ENCODE results near the gene PCMTD2. TPM values are rescaled to one million over a fixed set of nuclear protein-coding genes. Genes with fewer than 3 reads are reported as not detected.
"Not testable (repeated sequence)": the region's sequence is repeated elsewhere in the genome, so short reads cannot be mapped to it uniquely, and the experiment has no call there.

Gene PCMTD2
- total RNA-seq, 1 donor from 2014 or later = 118 TPM

DNA sequence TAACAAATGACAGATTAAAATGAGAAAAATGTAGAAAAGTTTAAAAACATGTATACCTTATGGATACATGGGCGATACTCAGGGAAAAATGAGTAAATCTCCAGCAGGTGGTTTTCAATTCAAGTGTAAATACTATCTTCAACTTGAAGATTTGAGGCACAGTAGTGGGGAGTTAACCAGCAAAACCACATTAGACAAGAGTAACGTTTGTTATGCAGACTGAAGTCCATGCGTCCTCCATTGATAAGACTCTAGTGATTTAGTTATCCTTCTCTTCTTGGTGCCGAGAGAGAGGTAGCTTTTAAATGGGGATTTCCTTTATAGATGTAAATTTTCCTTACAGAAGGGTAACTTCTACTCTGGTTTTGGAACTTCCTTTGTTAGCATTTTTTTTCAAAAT is 28.1 kb downstream of the PCMTD2 start:
- FAIRE-seq = no peak
- DNase-seq (ENCODE audit: low spot score in 2 of 2) = no peak

DNA sequence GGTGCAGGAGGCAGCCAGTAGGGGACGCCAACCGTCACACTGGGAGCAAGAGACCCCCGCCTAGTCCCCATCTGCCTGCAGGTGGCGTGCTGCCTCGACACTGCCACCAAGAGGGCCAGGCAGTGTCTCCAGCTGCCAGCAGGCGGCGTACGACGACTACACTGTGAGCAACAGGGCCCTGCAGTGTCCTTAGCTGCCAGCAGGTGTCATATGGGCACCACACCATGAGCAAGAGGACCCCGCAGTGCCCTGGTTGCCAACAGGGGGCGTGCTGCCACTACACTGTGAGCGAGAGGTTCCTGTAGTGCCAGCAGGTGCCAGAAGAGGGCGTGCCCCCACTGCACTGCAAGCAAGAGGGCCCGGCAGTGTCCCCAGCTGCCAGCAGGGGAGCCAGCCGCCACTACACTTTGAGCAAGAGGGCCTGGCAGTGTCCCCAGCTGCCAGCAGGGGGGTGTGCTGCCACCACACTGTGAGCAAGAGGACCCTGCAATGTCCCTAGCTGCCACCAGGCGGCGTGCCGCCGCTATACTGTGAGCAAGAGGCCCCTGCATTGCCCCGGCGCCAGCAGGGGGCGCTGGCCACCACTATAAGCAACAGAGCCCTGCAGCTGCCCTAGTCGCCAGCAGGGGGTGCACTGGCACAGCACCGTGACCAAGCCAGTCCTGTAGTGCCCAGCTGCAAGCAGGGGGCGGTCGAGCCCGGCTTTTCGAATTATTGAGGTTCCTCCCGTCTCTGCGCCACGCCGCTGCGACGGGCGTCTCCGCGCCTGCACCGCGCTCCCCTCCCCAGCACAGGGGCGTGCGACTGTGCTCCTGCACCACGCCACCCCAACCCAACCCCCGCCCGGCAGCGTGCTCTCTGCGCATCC is 30.3 kb downstream of the PCMTD2 start:
- FAIRE-seq; DNase-seq (ENCODE audit: low spot score in 2 of 2): not testable (repeated sequence)

DNA sequence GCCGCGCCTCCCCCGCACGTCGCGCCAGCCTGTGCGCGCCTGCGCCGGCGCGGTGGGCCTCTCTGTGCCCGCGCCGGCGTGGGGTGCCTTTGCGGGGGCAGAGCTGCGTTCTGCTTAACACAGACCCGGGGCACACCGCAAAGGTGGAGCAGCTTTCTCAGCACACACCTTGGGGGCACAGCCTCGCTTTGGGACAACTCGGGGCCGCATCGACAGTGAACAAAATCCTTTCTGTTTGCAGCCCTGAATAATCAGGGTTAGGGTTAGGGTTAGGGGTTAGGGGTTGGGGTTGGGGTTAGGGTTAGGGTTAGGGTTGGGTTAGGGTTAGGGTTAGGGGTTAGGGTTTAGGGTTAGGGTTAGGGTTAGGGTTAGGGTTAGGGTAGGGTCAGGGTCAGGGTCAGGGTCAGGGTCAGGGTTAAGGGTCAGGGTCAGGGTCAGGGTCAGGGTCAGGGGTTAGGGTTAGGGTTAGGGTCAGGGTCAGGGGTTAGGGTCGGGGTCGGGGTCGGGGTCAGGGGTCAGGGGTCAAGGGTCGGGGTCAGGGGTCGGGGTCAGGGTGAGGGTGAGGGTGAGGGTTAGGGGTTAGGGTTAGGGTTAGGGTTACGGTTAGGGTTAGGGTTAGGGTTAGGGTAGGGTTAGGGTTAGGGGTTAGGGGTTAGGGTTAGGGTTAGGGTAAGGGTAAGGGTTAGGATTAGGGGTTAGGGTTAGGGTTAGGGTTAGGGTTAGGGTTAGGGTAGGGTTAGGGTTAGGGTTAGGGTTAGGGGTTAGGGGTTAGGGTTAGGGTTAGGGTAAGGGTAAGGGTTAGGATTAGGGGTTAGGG is 31.1 kb downstream of the PCMTD2 start:
- DNase-seq (ENCODE audit: low spot score in 2 of 2); FAIRE-seq: not testable (repeated sequence)

- DNase-seq (ENCODE audit: low spot score in 2 of 2); FAIRE-seq: not testable (repeated sequence)
These were observed 31.7 kb downstream of the PCMTD2 start for GRCh38 chr20:64287264-64287590.

GRCh38 chr20:64292167-64292566 is 36.6 kb downstream of the PCMTD2 start:
- DNase-seq (ENCODE audit: low spot score in 2 of 2); FAIRE-seq: not testable (repeated sequence)

- FAIRE-seq; DNase-seq (ENCODE audit: low spot score in 2 of 2): not testable (repeated sequence)
These were observed 47.5 kb downstream of the PCMTD2 start for GRCh38 chr20:64303086-64303485.

GRCh38 chr20:64313761-64314160 is 58.2 kb downstream of the PCMTD2 start:
- not testable (repeated sequence) for FAIRE-seq; DNase-seq (ENCODE audit: low spot score in 2 of 2)

DNA sequence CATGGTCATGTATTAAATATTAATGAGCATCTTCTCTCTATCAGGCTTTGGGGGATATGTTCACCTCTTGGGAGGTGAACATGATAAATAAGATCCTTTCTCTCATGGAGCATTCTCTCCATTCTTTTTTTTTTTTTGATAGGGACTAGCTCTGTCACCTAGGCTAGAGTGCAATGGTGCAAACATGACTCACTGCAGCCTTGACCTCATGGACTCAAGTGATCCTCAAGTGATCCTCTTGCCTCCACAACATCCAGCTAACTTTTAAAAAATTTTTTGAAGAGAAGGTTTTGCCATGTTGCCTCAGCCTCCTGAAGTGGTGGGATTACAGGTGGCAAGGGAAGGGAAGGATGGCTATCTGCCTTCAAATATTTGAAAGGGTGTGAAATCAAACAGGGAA is 59.8 kb downstream of the PCMTD2 start:
- FAIRE-seq; DNase-seq (ENCODE audit: low spot score in 2 of 2): not testable (repeated sequence)

- FAIRE-seq = not testable (repeated sequence)
These were observed 60.3 kb downstream of the PCMTD2 start for GRCh38 chr20:64315884-64316283.

DNA sequence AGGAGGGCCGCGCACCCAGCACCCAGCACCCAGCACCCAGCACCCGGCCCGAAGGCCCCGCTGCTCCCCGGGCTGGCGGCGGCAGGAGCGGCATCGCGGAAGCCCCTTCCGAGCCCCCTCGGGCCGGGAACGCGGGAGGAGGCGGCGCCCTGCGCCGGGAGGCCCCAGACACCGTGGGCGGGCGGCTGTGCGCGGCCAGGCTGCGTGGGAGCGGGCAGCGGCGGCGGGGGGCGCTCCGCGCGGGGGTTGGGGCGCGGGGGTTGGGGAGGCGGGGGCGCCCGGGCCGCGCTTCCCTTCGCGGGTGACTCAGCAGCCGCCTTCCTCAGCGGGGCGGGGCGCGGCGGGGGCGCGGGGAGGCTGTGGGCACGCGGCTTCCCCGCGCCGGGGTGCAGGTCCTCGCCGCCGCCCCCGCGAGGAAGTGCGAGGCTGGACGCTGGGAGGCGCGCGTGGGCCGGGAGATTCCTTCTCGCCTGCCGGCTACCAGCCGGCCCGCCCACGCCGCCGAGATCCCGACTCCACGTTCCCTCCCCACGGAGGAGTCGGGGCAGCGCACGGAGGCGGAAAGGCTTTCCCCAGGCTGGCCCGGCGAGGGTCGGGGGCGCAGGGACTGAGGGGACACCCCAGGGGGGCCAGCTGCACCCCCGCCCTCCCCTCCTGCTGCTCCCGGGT is 61.0 kb downstream of the PCMTD2 start:
- not testable (repeated sequence) for FAIRE-seq
- peak; percentile 33 to 55 for DNase-seq (ENCODE audit: low spot score in 2 of 2)

More at GRCh38 chr20:64315884-64316283, 60.3 kb downstream of the PCMTD2 start:
- DNase-seq (ENCODE audit: low spot score in 2 of 2) = not testable (repeated sequence)

DNA sequence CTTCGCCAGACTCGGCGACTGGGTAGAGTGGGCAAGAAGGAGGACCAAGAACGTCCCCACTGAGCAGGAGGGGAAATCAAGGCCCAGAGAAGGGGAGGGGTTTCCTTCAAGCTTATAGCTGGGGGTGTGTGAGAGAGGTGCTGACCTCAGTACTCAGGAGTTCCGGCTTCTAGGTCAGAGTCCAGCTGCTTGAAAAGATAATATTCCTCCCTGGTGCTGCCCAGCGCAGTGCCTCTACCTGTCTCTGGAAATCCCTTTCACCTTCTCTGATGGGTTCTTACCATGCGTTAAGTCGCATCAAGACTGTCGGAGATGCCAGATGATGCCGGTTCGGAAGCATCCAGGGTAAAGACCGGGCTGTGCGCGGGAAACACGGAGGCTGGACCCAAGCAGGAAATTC is 61.8 kb downstream of the PCMTD2 start:
- not testable (repeated sequence) for DNase-seq (ENCODE audit: low spot score in 2 of 2); FAIRE-seq

GRCh38 chr20:64318056-64318455 is 62.5 kb downstream of the PCMTD2 start:
- FAIRE-seq; DNase-seq (ENCODE audit: low spot score in 2 of 2): not testable (repeated sequence)

- not testable (repeated sequence) for DNase-seq (ENCODE audit: low spot score in 2 of 2); FAIRE-seq
These were observed 66.7 kb downstream of the PCMTD2 start for GRCh38 chr20:64322031-64322789.

Small RNA genes within 50 kb of the gene (small RNA-seq; reads per million reads assigned to genes)
- not detected for gene AL137028.2

Other genes with a start within 250 kb of the PCMTD2 start
- 1.2 TPM for gene C20orf204, start 219.6 kb upstream of the PCMTD2 start, total RNA-seq
- gene SOX18, start 206.1 kb upstream of the PCMTD2 start, total RNA-seq = 0.41 TPM
- 36.7 TPM for gene TCEA2, start 192.6 kb upstream of the PCMTD2 start, total RNA-seq
- 7.7 TPM for gene RGS19, start 176.2 kb upstream of the PCMTD2 start, total RNA-seq
- gene OPRL1, start 175.7 kb upstream of the PCMTD2 start, total RNA-seq = 13.5 TPM
- gene LKAAEAR1, start 171.3 kb upstream of the PCMTD2 start, total RNA-seq = 2.9 TPM
- gene NPBWR2, start 148.2 kb upstream of the PCMTD2 start, total RNA-seq = 0.41 TPM
- 6.9 TPM for gene MYT1, start 91.3 kb upstream of the PCMTD2 start, total RNA-seq